ENCODE measurements around the gene PFDN4.
A peak's percentile ranks its signal among the peaks of the same experiment; 100 is the strongest.

PFDN4 gene

DNA sequence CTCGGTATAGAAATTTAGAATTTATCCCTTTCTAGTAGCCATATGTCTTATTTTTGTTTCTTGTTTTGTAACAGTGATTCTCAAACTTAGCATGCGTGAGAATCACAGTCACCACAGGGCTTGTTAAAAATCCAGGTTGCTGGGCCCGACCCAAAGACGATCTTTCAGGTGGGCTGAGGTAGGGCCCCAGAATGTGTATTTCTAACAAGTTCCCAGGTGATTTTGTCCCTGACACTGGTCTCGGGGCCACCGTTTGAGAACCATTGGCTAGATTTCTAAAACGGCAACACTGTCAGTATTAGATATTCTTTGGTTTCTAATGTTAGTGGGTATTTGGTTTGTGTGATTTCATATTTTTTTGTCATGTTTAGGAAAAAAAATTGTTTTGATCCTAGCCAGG, 9.9 kb downstream of the PFDN4 start:
- H3K27me3 ChIP-seq (ENCODE audit: low read length) = no peaks in the 10 kb centered on the region
- TF ChIP-seq EZH2phosphoT487 (conservative IDR thresholded peaks at IDR 0.05; ENCODE audit: low read length) = no peak
- TF ChIP-seq, protein P1, sequence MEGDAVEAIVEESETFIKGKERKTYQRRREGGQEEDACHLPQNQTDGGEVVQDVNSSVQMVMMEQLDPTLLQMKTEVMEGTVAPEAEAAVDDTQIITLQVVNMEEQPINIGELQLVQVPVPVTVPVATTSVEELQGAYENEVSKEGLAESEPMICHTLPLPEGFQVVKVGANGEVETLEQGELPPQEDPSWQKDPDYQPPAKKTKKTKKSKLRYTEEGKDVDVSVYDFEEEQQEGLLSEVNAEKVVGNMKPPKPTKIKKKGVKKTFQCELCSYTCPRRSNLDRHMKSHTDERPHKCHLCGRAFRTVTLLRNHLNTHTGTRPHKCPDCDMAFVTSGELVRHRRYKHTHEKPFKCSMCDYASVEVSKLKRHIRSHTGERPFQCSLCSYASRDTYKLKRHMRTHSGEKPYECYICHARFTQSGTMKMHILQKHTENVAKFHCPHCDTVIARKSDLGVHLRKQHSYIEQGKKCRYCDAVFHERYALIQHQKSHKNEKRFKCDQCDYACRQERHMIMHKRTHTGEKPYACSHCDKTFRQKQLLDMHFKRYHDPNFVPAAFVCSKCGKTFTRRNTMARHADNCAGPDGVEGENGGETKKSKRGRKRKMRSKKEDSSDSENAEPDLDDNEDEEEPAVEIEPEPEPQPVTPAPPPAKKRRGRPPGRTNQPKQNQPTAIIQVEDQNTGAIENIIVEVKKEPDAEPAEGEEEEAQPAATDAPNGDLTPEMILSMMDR (IDR thresholded peaks at IDR 0.05; ENCODE audit: insufficient read depth, low read length, poor library complexity, severe bottlenecking) = no peak
- H3K9ac ChIP-seq (ENCODE audit: low read length) = no peak overlapping the region
- H3K36me3 ChIP-seq (ENCODE audit: low read length) = no peaks in the 10 kb centered on the region
- H3K4me3 ChIP-seq (ENCODE audit: insufficient read depth, low read length, poor library complexity, severe bottlenecking) = no peak overlapping the region
- H3K9me3 ChIP-seq (ENCODE audit: insufficient read depth, low read length) = no peaks in the 10 kb centered on the region
- no peaks in the 10 kb centered on the region for H3K9me2 ChIP-seq (replicated peaks; ENCODE audit: insufficient read depth, low read length)
- no peaks in the 10 kb centered on the region for H3K79me2 ChIP-seq (ENCODE audit: insufficient read depth, low read length)
- no peak overlapping the region for H3K4me2 ChIP-seq (ENCODE audit: low read depth, low read length, poor library complexity, severe bottlenecking)
- H2AFZ ChIP-seq (ENCODE audit: low read depth, low read length, severe bottlenecking) = no peak overlapping the region
- no peaks in the 10 kb centered on the region for H4K20me1 ChIP-seq (ENCODE audit: low read depth, low read length)
- 0 out of 2 replicates have a peak, but pooled peaks cover 3% of the 10 kb centered on the region for H3F3A ChIP-seq (ENCODE audit: insufficient read depth)
- no peak overlapping the region for H3K27ac ChIP-seq (ENCODE audit: low read depth, low read length)

DNA sequence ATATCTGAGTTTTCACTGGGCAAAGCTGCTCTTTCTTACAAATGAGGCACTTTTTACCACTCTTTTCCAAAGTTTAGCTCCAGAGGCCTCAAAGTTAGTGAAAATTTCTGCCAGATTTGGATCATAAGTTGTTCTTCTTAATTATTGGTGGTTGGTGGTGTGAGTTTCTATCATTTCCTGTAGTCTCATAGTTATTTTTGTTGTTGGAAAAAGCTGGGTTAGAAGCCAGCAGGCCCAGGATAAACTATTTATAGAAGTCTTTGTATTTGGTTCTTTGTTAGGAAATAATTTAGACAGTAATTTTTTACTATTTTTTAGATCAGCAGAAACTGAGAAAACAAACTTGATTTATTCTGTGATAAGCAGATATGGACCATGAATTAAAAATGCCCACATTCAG, 10.6 kb downstream of the PFDN4 start:
- Histone ChIP-seq H3F3A (ENCODE audit: insufficient read depth) (0 out of 2 replicates have a peak, but pooled peaks cover 3% of the 10 kb centered on the region), H4K20me1 (ENCODE audit: low read depth, low read length) (no peaks in the 10 kb centered on the region), H3K4me3 (ENCODE audit: insufficient read depth, low read length, poor library complexity, severe bottlenecking) (no peak overlapping the region), H3K4me2 (ENCODE audit: low read depth, low read length, poor library complexity, severe bottlenecking) (no peak overlapping the region), H3K9me2 (replicated peaks; ENCODE audit: insufficient read depth, low read length) (no peaks in the 10 kb centered on the region), H2AFZ (ENCODE audit: low read depth, low read length, severe bottlenecking) (no peak overlapping the region), H3K9ac (ENCODE audit: low read length) (no peak overlapping the region), H3K36me3 (ENCODE audit: low read length) (no peaks in the 10 kb centered on the region), H3K27ac (ENCODE audit: low read depth, low read length) (no peak overlapping the region), H3K79me2 (ENCODE audit: insufficient read depth, low read length) (no peaks in the 10 kb centered on the region), H3K9me3 (ENCODE audit: insufficient read depth, low read length) (no peaks in the 10 kb centered on the region), H3K27me3 (ENCODE audit: low read length) (no peaks in the 10 kb centered on the region)
- TF ChIP-seq EZH2phosphoT487 (conservative IDR thresholded peaks at IDR 0.05; ENCODE audit: low read length) = no peak

DNA sequence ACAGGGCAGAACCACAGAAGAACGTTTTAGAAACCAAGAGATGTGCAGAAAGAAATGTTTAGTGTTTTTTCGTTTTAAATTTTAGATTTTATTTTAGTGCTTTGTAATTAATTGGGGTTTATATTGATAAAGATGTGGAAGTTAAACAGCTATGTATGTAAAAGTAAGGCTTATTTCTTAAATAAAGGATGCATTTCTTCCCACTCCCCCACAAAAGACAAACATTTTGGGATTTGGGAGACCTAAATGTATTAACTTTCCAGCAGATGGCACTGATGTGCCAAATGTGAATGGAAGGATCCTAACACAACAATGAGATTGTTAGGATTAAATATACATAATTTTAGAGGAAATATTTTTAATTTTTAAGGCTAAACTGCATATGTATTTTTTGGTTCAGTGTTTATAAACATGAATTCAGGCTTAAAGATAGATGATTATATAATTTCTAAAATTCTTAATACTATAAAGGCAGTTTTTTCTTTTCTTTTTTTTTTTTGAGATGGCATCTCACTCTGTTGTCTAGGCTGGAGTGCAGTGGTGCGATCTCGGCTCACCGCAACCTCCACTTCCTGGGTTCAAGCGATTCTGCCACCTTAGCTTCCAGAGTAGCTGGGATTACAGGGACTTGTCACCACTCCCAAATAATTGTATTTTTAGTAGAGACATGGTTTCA, 12.0 kb downstream of the PFDN4 start:
- H4K20me1 ChIP-seq (ENCODE audit: low read depth, low read length) = no peaks in the 10 kb centered on the region
- TF ChIP-seq, protein P1 (IDR thresholded peaks at IDR 0.05; ENCODE audit: insufficient read depth, low read length, poor library complexity, severe bottlenecking) = peak; percentile 47
- TF ChIP-seq EZH2phosphoT487 (conservative IDR thresholded peaks at IDR 0.05; ENCODE audit: low read length) = no peak
- no peaks in the 10 kb centered on the region for H3K79me2 ChIP-seq (ENCODE audit: insufficient read depth, low read length)
- H3K9me3 ChIP-seq (ENCODE audit: insufficient read depth, low read length) = no peaks in the 10 kb centered on the region
- no peak overlapping the region for H3K9ac ChIP-seq (ENCODE audit: low read length)
- H3K27me3 ChIP-seq (ENCODE audit: low read length) = no peaks in the 10 kb centered on the region
- no peak overlapping the region for H2AFZ ChIP-seq (ENCODE audit: low read depth, low read length, severe bottlenecking)
- no peak overlapping the region for H3K4me3 ChIP-seq (ENCODE audit: insufficient read depth, low read length, poor library complexity, severe bottlenecking)
- H3K27ac ChIP-seq (ENCODE audit: low read depth, low read length) = no peak overlapping the region
- no peaks in the 10 kb centered on the region for H3K9me2 ChIP-seq (replicated peaks; ENCODE audit: insufficient read depth, low read length)
- 0 out of 2 replicates have a peak, but pooled peaks cover 3% of the 10 kb centered on the region for H3F3A ChIP-seq (ENCODE audit: insufficient read depth)
- no peaks in the 10 kb centered on the region for H3K36me3 ChIP-seq (ENCODE audit: low read length)
- no peak overlapping the region for H3K4me2 ChIP-seq (ENCODE audit: low read depth, low read length, poor library complexity, severe bottlenecking)

DNA sequence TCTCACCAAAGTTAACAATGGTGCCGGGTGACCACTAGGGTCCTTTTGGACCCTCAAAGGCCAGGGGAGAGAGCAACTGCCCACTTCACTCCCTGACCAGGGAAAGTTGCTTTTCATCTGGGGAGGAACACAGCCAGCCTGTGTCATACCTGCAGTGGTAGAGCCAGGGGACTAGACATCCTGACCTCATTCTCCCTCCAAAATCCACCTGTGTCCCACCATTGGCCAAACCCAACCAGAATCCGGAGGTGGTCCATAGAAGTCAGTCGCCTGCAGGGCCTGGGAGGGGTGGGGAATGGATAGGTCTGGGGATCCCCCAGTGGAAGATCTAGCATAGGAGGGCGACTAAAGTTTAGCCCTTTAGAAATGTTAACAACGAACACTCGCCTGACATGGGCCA, 12.8 kb downstream of the PFDN4 start:
- H3K9me2 ChIP-seq (replicated peaks; ENCODE audit: insufficient read depth, low read length) = no peaks in the 10 kb centered on the region
- no peaks in the 10 kb centered on the region for H3K36me3 ChIP-seq (ENCODE audit: low read length)
- H4K20me1 ChIP-seq (ENCODE audit: low read depth, low read length) = no peaks in the 10 kb centered on the region
- no peaks in the 10 kb centered on the region for H3K27me3 ChIP-seq (ENCODE audit: low read length)
- no peak overlapping the region for H2AFZ ChIP-seq (ENCODE audit: low read depth, low read length, severe bottlenecking)
- H3K4me2 ChIP-seq (ENCODE audit: low read depth, low read length, poor library complexity, severe bottlenecking) = no peak overlapping the region
- no peak overlapping the region for H3K4me3 ChIP-seq (ENCODE audit: insufficient read depth, low read length, poor library complexity, severe bottlenecking)
- no peak for TF ChIP-seq EZH2phosphoT487 (conservative IDR thresholded peaks at IDR 0.05; ENCODE audit: low read length)
- TF ChIP-seq, protein P1 (IDR thresholded peaks at IDR 0.05; ENCODE audit: insufficient read depth, low read length, poor library complexity, severe bottlenecking) = no peak
- no peak overlapping the region for H3K27ac ChIP-seq (ENCODE audit: low read depth, low read length)
- H3K79me2 ChIP-seq (ENCODE audit: insufficient read depth, low read length) = no peaks in the 10 kb centered on the region
- H3K9ac ChIP-seq (ENCODE audit: low read length) = no peak overlapping the region
- 0 out of 2 replicates have a peak, but pooled peaks cover 3% of the 10 kb centered on the region for H3F3A ChIP-seq (ENCODE audit: insufficient read depth)
- H3K9me3 ChIP-seq (ENCODE audit: insufficient read depth, low read length) = no peaks in the 10 kb centered on the region
